Thyroid gland (tissue), 4 donors: ENCODE measurements around the gene GHRHR. TPM values are rescaled to one million over a fixed set of nuclear protein-coding genes. Genes with fewer than 3 reads are reported as not detected.

Experiments used
- DNase-seq, 2 donors: peaks; one replicate each; pipeline ENCODE4 v3.0.0-alpha.2; 2019
- H3K27ac ChIP-seq, 3 donors: fragments of 200-600 bp; sonication (generic); 1 replicate in 2 of 3; 2 replicates in 1 of 3; pipeline ENCODE4 v1.5.1; 2016 to 2019; ENCODE audit warnings: mild to moderate bottlenecking in 1 of 3, moderate library complexity in 1 of 3
- H3K27me3 ChIP-seq: fragments of 200-600 bp; sonication (generic); one replicate; pipeline ENCODE4 v1.5.1; 2019
- H3K36me3 ChIP-seq, 2 donors: fragments of 200-600 bp; sonication (generic); one replicate each; pipeline ENCODE4 v1.5.1; 2016 to 2019
- H3K4me1 ChIP-seq, 2 donors: fragments of 200-600 bp; sonication (generic); one replicate each; pipeline ENCODE4 v1.5.1; 2017 to 2019
- H3K4me3 ChIP-seq, 3 donors: fragments of 200-600 bp; sonication (generic); replicated peaks in 1 of 3; 1 replicate in 2 of 3; 2 replicates in 1 of 3; pipeline ENCODE4 v1.5.1; 2016; ENCODE audit warnings: mild to moderate bottlenecking in 1 of 3
- H3K9me3 ChIP-seq: fragments of 200-600 bp; sonication (generic); one replicate; pipeline ENCODE4 v1.5.1; 2017
- CTCF ChIP-seq, 6 experiments: fragments of 200-600 bp in 3 of 6; fragments of 450-650 bp in 3 of 6; sonication (generic) in 3 of 6; IDR thresholded peaks; one replicate each; pipeline ENCODE4 v1.5.1; 2016 to 2019; ENCODE audit warnings: antibody characterized with exemption in 6 of 6, mild to moderate bottlenecking in 2 of 6, inconsistent platforms in 1 of 6, moderate library complexity in 1 of 6
- POLR2A ChIP-seq, 2 donors: fragments of 450-650 bp; IDR thresholded peaks; one replicate each; pipeline ENCODE4 v1.6.1; 2017; ENCODE audit warnings: antibody characterized with exemption in 2 of 2, mild to moderate bottlenecking in 2 of 2, moderate library complexity in 1 of 2
- WGBS, 2 donors: methylation state at CpG; one replicate each; pipeline ENCODE4 v1.1.5; 2017; 5-methylcytosine and 5-hydroxymethylcytosine counted together
- intact Hi-C: fragments of 100-400 bp; cut with DNase I; formaldehyde crosslinking; loops from one replicate; pipeline ENCODE4 v1.15.1; 2023
- total RNA-seq, 4 donors: library from RNA; depleted of rRNA; stranded (reverse); fragments of >200 nt; gene quantifications; one replicate each; pipeline ENCODE4 v1.2.3, GENCODE V29; 2016

GHRHR gene
- total RNA-seq, 4 donors from 2014 or later = 0.54 TPM; not detected in 3

- 71 to 77% methylated on average over 10 of the region's 10 CpGs for WGBS, 2 donors
- Histone ChIP-seq H3K36me3 (no peaks in the 10 kb centered on the region), H3K4me3 (no peak overlapping the region), H3K27ac (no peak overlapping the region), H3K9me3 (no peaks in the 10 kb centered on the region), H3K27me3 (no peaks in the 10 kb centered on the region), H3K4me1 (no peaks in the 10 kb centered on the region)
- DNase-seq = no peak
- intact Hi-C loops = no loop called here
- TF ChIP-seq CTCF (IDR thresholded peaks at IDR 0.05) = no peak
- TF ChIP-seq POLR2A (IDR thresholded peaks at IDR 0.05) = no peak
These were observed 34.4 kb downstream of the GHRHR start for GRCh38 chr7:30998180-30998579.

- WGBS, 2 donors = 73 to 79% methylated on average over 6 to 7 of the region's 9 CpGs
- DNase-seq = no peak
- Histone ChIP-seq H3K36me3 (no peaks in the 10 kb centered on the region), H3K9me3 (no peaks in the 10 kb centered on the region), H3K4me1 (no peaks in the 10 kb centered on the region), H3K27ac (no peak overlapping the region), H3K4me3 (no peak overlapping the region), H3K27me3 (no peaks in the 10 kb centered on the region)
- TF ChIP-seq POLR2A (IDR thresholded peaks at IDR 0.05) = no peak
- TF ChIP-seq CTCF (IDR thresholded peaks at IDR 0.05) = no peak
- intact Hi-C loops = no loop called here
These were observed 36.5 kb downstream of the GHRHR start for GRCh38 chr7:31000161-31000693.

GRCh38 chr7:31000779-31001178 lies 37.0 kb downstream of the GHRHR start:
- intact Hi-C loops = no loop called here
- Histone ChIP-seq H3K4me1 (no peaks in the 10 kb centered on the region), H3K36me3 (no peaks in the 10 kb centered on the region), H3K27me3 (no peaks in the 10 kb centered on the region), H3K27ac (no peak overlapping the region), H3K9me3 (no peaks in the 10 kb centered on the region), H3K4me3 (no peak overlapping the region)
- 74 to 75% methylated on average over 5 of the region's 5 CpGs for WGBS, 2 donors
- TF ChIP-seq POLR2A (IDR thresholded peaks at IDR 0.05) (no peak), CTCF (IDR thresholded peaks at IDR 0.05) (no peak)
- DNase-seq = no peak

GRCh38 chr7:31002256-31002655 lies 38.5 kb downstream of the GHRHR start:
- no peak for DNase-seq
- H3K9me3 ChIP-seq = no peaks in the 10 kb centered on the region
- H3K36me3 ChIP-seq = no peaks in the 10 kb centered on the region
- no peaks in the 10 kb centered on the region for H3K4me1 ChIP-seq
- WGBS, 2 donors = 48 to 60% methylated on average over 6 of the region's 6 CpGs
- intact Hi-C loops = no loop called here
- H3K27ac ChIP-seq = no peak overlapping the region
- no peak overlapping the region for H3K4me3 ChIP-seq
- no peak for TF ChIP-seq POLR2A (IDR thresholded peaks at IDR 0.05)
- H3K27me3 ChIP-seq = no peaks in the 10 kb centered on the region

GRCh38 chr7:31003097-31003496 lies 39.3 kb downstream of the GHRHR start:
- intact Hi-C loops = no loop called here
- Histone ChIP-seq H3K27me3 (no peaks in the 10 kb centered on the region), H3K4me1 (no peaks in the 10 kb centered on the region), H3K27ac (no peak overlapping the region), H3K4me3 (no peak overlapping the region), H3K9me3 (no peaks in the 10 kb centered on the region), H3K36me3 (no peaks in the 10 kb centered on the region)
- no peak for DNase-seq
- no peak for TF ChIP-seq POLR2A (IDR thresholded peaks at IDR 0.05)
- no peak for TF ChIP-seq CTCF (IDR thresholded peaks at IDR 0.05)
- WGBS, 2 donors = 87 to 96% methylated on average over 2 of the region's 2 CpGs

- Histone ChIP-seq H3K27me3 (no peaks in the 10 kb centered on the region), H3K9me3 (no peaks in the 10 kb centered on the region), H3K27ac (no peak overlapping the region), H3K4me3 (no peak overlapping the region), H3K36me3 (no peaks in the 10 kb centered on the region), H3K4me1 (no peaks in the 10 kb centered on the region)
- 85 to 99% methylated on average over 5 to 6 of the region's 6 CpGs for WGBS, 2 donors
- DNase-seq = no peak
- no peak for TF ChIP-seq CTCF (IDR thresholded peaks at IDR 0.05)
- no peak for TF ChIP-seq POLR2A (IDR thresholded peaks at IDR 0.05)
- intact Hi-C loops = no loop called here
These were observed 40.0 kb downstream of the GHRHR start for GRCh38 chr7:31003721-31004120.
